Heart left ventricle (tissue), 13 donors: Measurements from ENCODE around the gene IRAG1.

Experiments used
- CTCF ChIP-seq, 12 donors: fragments of 200-600 bp; sonication (generic) in 4 of 12; IDR thresholded peaks; one replicate each; pipeline versions ENCODE4 v1.5.0 to v1.8.0; 2018 to 2022; ENCODE audit warnings: antibody characterized with exemption in 12 of 12, mild to moderate bottlenecking in 5 of 12
- POLR2A ChIP-seq, 2 donors: fragments of 450-650 bp; IDR thresholded peaks; one replicate each; pipeline ENCODE4 v1.6.1; 2017; ENCODE audit warnings: antibody characterized with exemption in 2 of 2, mild to moderate bottlenecking in 2 of 2, moderate library complexity in 2 of 2
- donor health status: ischemic (EF 13 %, LVEDD 7.1; RV severe dilation, severe dysfunction).
- donor health status: DM: no; HTN: yes; CAD: no.
- donor health status: DM: no; HTN: no; CAD: no.
- donor health status: ischemic (EF 25% LVEDD 6.9; RV normal size, moderate dysfunction).
- donor health status: ischemic (EF 25% LVEDD 5.7; RV mildly dilated, moderate dysfunction).
- donor health status: ischemic (EF 35%, LVEDD 5.7; RV mildly dilated, moderate dysfunction).
- donor health status: nonischemic (EF 11% LVEDD 7.7; RV severe dilation, severe dysfunction).
- donor health status: DM: yes; HTN: yes; CAD: no.
- donor health status: PGD.
- donor health status: ischemic (EF 29% LVEDD 5.4; RV normal size, mild dysfunction).
- donor health status: nonischemic (EF 23%, LVEDD 6.1; RV moderate dilation, normal function).

- TF ChIP-seq CTCF (IDR thresholded peaks at IDR 0.05) (no peak), POLR2A (IDR thresholded peaks at IDR 0.05) (no peak)
Measured at GRCh38 chr11:10660323-10660722, 33.2 kb downstream of the IRAG1 start.
